Stimulated activated CD8-positive, alpha-beta memory T cell treated with anti-CD3 and anti-CD28 coated beads, Interleukin-4, amount 100 ng/mL, for 24 hours (primary cell): ENCODE data around the gene FBXW11.

Source experiments
- DNase-seq: peaks from one replicate; pipeline ENCODE4 v3.0.0-alpha.2; 2020; ENCODE audit warnings: low read depth

Gene FBXW11

DNA sequence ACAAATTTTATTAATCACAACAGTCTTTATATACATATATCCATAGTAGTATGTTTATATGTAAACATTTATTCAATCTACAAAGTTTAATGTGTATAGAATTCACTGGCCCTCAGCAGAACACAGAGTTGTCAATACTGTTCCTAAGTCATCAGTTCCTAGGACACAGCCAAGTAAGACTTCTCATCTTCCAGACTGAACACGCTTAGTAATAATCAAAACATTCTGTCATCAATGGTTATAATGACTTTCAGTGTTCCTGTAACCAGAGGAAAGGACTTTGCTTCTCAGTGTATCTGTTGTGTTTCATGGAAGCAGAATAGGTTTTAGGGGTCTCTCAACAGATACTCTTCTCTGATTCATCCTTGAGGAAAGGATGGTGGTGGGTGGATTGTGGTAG is 138.7 kb downstream of the FBXW11 start:
- DNase-seq = no peak

DNA sequence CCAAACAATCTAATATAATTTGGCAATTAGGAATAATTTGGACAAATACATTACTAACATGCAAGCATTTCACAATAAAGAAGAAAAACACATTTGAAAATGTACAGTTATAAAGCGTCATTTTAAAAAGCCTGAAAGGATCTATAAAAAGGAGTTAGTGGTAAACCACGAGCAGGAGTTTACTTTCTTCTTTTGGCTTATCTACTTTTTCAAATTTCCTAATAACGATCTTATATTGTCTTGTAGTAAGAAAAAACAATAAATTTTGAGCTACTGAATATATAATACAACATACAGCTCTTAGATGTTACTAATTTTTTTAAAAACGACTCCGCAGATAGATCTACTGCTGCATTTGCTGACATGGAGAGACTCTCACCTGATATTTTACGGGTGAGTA is 141.0 kb downstream of the FBXW11 start:
- no peak for DNase-seq

DNA sequence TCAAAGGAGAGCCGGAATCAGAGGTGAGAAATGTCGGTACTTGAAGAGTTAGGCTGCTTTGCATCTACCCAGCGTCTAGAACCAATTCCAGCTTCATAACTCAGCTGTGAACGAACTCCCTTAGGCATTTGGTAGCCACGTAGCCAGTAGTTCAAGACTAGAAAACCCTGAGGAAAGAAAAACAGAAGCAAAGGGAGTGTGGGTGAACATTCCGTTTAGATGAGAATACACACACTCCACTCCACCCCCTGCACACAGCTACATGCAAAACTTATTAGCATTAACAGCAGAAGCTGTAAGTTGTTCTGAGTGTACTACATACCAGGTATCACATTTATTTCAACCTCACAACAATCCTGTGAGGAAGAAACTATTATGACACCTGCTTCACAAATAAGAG is 142.5 kb downstream of the FBXW11 start:
- DNase-seq = no peak

DNA sequence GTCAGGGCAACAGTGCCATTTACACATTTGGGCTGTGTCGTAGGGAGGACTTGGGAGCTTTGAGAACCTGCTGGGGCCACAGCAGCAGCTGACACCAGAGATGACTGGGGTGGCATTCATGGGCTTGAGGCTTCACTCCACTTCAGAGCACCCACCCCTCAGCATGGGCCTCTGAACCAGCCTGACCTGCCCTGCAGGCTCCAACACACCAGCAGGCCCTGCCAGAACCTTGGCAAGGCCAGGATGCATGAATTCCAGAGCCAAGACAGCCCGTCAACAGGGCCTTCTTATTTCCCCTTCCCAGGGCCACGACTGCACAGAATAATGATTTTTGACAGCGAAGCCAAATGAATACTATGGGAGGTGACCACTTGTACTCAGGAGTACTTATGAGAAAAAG is 143.8 kb downstream of the FBXW11 start:
- no peak for DNase-seq

DNA sequence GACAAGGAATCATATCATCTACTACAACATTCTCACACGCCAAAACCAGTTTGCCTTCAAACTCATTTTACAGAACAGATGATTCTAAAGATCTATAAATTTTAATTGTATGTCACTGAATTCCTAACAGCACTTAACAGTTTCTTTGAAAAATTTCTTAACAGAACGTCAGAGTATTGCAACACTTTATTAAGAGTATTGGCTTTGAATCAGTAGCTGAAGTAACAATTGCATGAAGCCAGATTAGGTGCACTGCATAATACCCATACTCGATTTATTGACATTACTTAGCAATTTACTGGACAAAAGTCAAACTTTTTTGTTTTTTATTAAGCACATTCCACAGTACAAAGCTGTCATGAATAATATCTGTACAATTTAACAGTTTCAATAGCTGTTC is 145.1 kb downstream of the FBXW11 start:
- no peak for DNase-seq

DNA sequence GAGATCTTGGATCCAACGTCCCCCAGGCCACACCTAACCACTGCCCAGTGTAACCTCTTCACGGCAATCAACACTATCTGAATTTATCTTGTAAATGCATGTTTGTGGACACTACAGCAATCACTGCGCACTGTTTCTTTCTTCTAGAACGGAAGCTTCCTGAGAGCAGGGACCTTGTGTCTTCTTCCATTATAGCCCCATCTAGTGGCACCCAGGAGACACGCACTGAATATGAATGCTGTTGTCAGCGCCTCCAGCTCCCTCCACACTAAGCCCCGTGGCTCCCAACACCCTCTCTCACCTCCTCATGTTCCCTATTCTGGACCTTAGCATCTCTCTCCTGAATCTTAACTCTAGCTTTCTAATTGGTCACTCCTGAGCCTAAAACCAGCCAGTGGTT is 148.1 kb downstream of the FBXW11 start:
- DNase-seq = no peak

DNA sequence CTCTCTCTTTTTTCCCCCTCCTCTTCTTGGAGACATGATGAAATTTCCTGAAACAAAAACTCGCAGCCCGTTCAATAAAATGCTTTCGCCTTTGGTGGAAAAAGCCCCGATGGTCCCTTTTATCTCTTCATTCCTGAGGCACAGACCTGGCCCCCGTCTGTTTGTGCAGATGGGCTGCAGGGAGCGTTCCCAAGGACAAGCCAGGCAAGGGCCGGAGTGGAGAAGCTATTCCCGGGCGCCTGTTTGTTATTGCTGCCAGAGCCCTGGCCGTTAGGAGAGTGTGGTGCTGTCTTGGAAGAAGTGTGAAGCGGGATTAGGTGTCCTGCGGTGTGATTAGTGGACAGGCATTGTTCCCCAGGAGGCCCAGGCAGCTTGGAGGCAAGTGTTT is 149.0 kb downstream of the FBXW11 start:
- DNase-seq = no peak

DNA sequence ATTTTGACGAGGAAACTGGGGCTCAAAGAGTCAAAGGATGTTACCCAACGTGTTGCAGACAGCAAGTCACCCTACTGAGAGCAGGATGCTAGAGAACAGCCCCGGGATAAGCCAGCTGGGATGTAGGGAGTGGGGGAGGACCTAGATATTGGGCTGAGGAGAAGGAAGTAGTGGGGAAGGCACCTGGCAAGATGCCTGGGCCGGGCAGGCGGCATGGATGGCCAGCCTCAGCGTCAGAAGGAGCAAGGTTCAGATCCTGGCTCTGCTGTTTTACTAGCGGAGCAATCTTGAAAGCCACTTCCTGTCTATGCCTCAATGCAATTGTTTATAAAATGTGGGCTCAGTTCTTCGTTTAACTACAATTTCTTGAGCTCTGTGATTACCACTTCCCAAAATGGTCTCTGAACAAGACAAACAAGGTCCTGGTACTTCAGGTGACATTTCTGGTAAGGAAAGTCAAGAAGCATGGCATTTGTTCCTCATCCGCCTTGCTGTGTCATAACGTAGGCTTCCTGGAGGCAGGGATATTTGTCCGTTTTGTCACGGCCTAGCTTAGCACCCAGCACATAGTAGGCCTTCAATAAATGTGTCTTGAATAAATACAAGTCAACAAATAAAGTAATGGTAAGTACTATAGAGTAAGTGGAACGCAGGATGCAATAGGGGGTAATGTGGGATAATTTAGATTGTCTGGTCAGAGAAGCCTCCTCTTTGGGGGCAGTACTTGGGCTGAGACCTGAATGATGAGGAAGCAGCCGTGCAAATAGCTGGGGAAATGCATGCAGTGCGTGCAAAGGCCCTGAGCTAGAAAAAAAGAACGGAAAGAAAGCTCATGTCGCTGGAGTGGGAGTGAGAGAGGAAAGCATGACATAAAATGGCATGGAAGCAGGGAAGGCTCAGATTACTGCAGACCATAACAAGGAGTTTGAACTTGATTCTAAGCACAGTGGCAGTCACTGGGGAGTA is 150.4 kb downstream of the FBXW11 start:
- no peak for DNase-seq

DNA sequence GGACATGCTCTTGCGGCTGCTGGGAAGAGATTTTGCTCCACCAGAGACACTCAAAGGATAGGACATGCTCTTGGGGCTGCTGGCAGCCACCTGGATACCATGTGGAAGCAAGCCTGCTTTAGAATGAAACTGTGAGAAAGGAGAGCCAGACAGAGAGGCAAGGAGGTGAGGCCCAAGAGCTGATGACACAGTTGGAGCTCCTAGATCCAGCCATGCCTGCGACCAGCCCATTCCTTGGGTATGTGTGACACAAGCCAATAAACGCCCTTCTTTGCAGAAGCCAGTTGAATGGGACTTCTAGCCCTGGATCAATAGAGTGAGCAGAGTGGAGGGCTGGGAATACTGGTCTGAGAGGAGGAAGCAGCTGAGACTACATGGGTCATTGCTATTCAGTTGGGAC is 151.2 kb downstream of the FBXW11 start:
- no peak for DNase-seq

DNA sequence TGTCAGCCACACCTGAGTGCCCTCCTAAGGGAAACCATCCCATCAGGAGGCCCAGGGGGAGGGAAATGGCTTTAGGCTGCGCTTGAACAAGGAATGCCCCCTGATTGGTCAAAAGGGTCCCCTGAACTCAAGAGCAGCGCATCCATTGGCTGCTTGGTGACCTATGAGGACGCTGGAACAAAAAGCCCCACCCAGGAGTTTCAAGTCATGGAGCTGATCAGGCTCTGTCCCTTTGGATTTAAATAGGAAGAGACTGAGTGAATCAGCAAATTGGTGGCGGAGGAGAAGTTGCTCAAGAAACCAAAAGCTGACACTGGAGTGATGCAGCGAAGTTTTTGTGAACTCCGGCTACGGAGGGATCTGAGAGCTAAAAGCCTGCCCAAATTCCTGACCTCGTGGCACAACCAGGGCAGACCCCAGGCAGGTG is 154.2 kb downstream of the FBXW11 start:
- no peak for DNase-seq

DNA sequence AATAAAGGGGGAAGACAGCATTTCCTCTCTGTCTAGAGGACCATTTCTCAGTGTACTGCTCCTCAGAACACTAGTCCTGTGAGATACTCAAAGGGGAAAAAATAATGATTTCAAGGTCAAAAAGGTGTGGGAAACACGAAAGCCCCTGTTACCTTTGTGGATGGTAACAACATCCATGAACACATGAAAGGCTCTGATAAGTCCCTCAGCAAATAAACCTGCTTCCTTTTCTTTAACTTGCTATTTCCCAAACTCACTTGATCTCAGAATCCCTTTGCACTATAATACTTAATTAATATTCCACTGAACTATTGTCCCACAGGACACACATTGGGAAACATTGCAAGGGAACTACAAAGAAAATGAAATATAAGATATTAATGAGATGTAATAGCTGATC is 155.2 kb downstream of the FBXW11 start:
- no peak for DNase-seq

DNA sequence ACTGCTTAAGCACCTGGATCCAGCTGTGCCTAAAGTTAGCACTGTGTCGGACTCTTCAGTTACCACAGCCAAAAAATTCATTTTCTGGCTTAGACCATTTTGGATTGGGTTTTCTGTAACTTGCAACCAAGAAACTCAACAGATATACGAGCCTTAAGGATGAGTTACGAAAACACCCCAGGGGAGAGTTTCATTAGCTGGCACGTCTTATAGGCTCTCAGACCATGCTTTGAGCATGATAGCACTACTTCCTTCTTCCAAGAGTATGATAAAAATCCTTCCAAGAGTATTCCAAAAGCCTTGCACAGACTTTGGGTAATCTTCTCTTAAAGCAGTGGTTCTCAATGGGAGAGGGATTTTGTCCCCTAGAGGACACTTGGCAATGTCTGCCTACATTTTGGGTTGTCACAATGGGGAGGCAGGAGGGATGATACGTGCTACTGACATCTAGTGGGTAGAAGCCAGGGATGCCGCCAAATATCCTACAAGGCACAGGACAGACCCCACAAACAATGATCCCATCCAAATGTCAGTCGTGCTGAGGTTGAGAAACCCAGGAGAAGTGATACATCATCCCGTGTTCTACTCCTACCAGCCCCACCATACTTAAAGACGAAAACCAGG is 156.0 kb downstream of the FBXW11 start:
- no peak for DNase-seq

DNA sequence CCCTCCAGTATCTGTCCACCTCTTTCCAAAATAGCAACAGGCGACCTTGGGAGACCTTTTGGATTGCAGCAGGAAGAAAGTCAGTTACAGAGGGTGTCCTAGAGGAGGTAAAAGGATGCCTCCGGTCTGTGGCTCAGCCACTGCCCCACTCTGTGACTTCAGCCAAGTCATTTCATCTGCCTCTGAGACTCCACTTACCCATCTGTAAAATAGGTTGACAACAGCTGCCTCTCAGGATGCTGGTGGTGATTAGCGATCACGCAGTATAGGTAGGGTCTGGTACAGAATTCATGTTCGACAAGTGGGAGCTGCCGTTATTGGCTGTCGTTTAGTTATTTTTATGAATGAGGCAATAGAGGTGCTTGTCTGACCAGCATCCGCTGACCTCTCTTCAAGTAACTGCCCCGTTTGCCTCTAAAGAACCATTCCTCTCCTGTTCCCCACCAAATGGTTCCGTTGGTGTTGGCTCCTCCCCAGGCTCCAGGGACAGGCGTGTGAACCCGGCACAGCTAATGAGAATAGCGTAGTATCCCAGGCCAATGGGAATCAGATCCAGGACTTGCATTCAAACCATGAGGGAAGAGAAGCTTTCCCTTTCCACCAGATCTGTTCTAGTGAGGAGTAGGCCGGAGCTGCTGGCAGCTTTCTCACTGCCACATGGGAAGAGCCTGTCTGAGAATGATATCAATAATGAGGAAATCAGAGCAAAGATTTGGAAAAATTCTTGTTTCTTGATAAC is 156.7 kb downstream of the FBXW11 start:
- DNase-seq = no peak

DNA sequence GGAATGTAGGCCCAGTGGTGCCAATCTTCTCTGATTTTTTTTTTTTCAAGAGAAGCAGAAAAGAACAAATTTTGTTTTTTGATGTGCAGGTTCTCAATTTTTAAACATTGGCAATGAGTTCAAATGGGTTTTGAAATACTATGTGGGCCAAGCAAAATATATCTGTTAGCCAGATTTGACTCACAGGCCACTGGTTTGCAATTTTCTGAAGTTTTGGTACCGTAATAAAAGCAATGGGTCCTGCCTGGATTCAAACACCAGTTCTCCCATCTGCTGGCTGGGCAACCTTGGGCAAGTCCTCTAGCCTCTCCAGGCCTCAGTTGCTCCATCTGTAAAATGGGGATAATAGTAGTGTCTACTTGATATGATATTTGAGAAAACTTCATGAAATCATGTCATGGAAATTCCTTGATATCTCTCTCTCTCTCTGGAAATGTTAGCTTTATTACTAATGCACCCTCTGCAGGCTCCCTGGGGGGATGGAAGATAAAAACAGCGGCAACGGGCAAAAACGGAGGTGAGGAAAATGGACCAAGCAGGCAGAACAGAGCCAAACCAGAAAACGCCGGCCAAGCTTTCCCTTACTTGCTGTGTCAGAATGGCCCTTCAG is 157.4 kb downstream of the FBXW11 start:
- no peak for DNase-seq

DNA sequence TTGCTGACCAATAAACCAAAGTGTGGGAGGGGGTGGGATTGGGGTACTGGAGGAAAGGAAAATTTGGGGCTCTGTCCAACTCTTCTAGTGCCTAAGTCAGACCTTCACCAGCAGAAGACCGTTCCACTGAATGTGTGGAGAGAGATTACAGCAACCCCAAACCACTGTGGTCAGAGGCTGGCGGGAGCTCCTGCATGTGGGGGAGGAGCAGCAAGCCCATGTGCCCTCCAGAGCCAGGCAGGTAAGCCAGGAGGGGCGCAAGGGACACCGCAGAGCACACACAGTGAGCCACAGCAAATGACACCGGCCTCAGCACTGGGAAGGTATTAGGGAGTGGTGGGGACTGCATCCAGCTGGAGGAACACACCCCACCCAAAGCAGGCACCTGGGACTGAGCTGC is 158.0 kb downstream of the FBXW11 start:
- DNase-seq = no peak

DNA sequence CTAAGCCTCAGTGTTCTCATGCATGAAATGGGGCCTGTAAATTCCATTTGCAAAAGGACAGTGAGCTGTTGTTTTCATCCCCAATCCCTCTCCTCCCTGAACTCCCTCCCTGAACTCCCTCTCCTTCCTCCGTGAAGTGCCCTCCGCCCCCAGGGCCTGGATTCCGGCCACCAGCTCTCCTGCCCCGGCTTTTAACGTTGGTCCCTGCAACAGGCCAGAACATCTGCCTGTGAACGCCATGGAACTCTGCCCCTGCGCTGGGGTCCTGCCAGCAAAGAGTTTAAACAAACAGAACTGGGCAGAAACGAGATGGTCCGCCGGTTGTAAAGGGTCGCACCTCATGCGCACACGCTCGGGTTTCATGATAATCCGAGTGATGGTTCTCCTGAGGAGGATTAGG is 158.4 kb downstream of the FBXW11 start:
- DNase-seq = no peak

DNA sequence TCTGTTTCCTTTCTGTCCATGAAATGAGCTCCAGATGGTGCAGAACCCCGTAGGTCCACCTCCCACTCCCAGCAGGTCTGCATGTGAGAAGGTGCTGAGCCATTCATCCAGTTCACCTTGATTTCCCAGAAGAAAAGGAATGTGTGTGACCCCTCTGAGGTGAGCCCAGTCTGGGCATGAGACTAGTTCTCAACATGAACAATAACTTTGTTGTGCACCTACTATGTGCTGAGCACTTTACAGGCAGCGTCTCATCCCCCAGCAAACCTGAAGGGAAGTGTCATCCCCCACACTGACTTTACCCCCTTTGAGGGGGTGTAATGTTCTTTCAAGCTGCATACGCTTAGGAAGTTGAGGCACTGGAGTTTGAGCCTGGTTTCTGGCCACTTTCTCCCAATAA is 159.4 kb downstream of the FBXW11 start:
- no peak for DNase-seq

DNA sequence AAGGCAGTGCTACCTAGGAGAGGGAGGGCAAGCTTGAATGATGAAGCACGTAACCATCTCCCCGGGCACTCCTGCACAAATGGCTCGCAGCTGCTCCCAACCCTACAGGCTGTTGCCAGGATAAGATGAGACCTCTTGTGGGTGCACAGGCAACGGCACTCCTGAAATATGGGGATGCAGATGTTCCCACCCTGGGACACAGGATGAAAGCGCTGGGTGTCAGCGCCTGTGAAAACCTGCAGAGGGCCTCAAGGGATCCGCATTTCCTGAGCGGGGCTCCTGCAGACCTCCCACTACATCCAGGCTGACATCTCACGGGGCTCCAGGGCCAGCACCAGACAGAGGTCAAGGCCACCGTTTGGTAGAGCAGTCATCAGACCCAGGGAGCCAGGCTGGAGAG is 160.1 kb downstream of the FBXW11 start:
- no peak for DNase-seq

DNA sequence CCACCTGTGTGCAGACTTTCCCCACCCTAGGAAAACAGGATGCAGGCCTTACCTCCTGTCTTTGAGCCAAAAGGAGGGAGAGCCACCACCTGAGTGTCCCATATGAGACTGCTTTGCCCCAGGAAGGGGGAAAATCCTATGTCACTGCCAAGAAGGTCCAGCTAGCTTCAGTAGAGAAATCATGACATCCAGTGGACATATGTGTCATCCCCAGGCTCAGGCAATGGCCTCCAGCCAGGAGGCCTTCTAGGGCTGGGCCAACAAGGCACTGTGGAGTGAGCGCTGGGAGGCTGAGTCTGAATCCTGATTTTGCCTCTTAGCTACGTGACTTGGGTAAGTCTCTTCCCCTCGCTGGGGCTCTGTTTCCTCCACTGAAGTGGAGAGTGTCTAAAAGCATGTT is 160.6 kb downstream of the FBXW11 start:
- no peak for DNase-seq

DNA sequence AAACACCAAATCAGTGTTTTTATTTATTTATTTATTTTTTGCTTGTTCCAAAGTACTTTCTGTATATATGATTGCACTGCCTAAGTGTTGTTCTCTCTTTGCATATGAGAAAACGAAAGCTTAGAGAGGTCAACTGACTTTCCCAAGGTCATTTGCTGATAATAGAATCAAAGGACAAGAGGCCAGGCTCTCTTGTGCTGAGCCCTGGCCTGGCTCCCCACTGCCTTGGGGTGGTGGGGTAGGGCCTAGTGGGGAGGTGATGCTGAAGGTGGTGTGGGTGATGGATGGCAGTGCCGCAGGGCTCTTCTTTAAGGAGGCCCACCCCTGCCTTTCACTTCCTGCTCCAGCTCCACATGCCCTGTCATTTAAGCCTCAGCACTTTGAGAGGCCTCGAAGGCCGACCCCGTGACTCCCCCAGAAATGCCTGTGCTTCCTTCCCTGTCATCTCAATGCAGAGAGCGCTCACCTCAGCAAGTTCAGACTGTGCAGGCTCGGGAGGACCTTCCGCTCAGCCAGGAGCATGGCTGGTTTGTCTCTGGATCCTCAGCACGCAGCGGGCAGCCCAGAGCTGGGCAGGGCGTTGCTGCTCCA is 161.3 kb downstream of the FBXW11 start:
- no peak for DNase-seq

DNA sequence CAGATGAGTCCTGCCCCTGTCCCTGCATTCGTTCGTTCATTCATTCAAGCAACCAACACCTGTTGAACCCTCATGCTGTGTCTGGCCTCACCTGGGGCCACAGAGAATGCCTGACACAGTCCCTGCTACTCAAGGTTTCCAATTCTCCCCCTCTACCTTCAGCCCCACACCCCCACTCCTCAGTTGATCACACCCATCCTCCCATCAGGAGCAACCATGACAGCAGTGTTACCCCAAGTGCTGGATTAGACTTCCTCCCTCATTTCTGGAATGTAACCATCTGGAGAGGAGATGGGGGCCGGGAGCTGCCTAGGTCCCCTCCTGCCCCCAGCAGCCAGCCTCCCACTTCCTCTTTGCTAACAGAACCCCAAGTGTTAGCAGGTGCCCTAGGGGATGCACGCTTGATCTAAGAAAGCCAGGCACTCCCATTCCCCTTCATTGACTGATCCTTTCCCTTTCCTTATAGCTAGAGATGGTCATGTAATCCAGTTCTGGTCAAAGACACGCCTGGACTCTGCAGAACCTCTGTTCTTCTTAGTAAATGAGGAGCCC is 163.6 kb downstream of the FBXW11 start:
- DNase-seq = no peak
